GM23338 (cell line): ENCODE measurements around the gene PLD6. TPM values are rescaled to one million over a fixed set of nuclear protein-coding genes. Genes with fewer than 3 reads are reported as not detected.

Experiments
- ATAC-seq: fragments of 200-7000 bp; cut with Tn5 transposase; 3 replicates; pipeline ENCODE4 v1.9.1; 2020
- DNase-seq: peaks from one replicate; pipeline ENCODE4 v3.0.0-alpha.2; 2015; ENCODE audit warnings: low spot score
- H2AFZ ChIP-seq: fragments of 200-600 bp; sonication (generic); 2 replicates; pipeline ENCODE4 v1.8.0; 2016; ENCODE audit warnings: antibody characterized with exemption, mild to moderate bottlenecking, moderate library complexity
- H3F3A ChIP-seq: fragments of 200-600 bp; sonication (generic); replicated peaks from 2 replicates; pipeline ENCODE4 v1.8.0; 2017; ENCODE audit warnings: antibody characterized with exemption, mixed run types, low read depth
- H3K27ac ChIP-seq: fragments of 200-600 bp; sonication (generic); 2 replicates; pipeline ENCODE4 v1.6.1; 2016; ENCODE audit warnings: low read depth
- H3K27me3 ChIP-seq: fragments of 200-600 bp; sonication (generic); 2 replicates; pipeline ENCODE4 v1.8.0; 2016; ENCODE audit warnings: mild to moderate bottlenecking, mixed run types, moderate library complexity; ENCODE audit not compliant: insufficient read depth
- H3K36me3 ChIP-seq: fragments of 200-600 bp; sonication (generic); 2 replicates; pipeline ENCODE4 v1.8.0; 2016; ENCODE audit warnings: mild to moderate bottlenecking; ENCODE audit not compliant: insufficient read depth
- H3K4me1 ChIP-seq: fragments of 200-600 bp; sonication (generic); 2 replicates; pipeline ENCODE4 v1.8.0; 2016; ENCODE audit warnings: mild to moderate bottlenecking, moderate library complexity; ENCODE audit not compliant: insufficient read depth
- H3K4me2 ChIP-seq: fragments of 200-600 bp; sonication (generic); 2 replicates; pipeline ENCODE4 v1.7.1; 2017; ENCODE audit warnings: mixed run types
- H3K4me3 ChIP-seq: fragments of 200-600 bp; sonication (generic); 2 replicates; pipeline ENCODE4 v1.6.1; 2016; ENCODE audit warnings: mixed run types
- H3K79me2 ChIP-seq: fragments of 200-600 bp; sonication (generic); replicated peaks from 2 replicates; pipeline ENCODE4 v1.8.0; 2017; ENCODE audit warnings: mild to moderate bottlenecking; ENCODE audit not compliant: insufficient read depth
- H3K9me2 ChIP-seq: fragments of 200-600 bp; sonication (generic); 2 replicates; pipeline ENCODE4 v1.8.0; 2017; ENCODE audit not compliant: insufficient read depth
- H4K20me1 ChIP-seq: fragments of 200-600 bp; sonication (generic); replicated peaks from 2 replicates; pipeline ENCODE4 v1.8.0; 2017; ENCODE audit warnings: mild to moderate bottlenecking; ENCODE audit not compliant: insufficient read depth
- H3K27ac Mint-ChIP-seq: 2 replicates; pipeline ENCODE4 v1.8.0; 2020; ENCODE audit warnings: inconsistent platforms, mild to moderate bottlenecking, moderate library complexity, mixed read lengths
- H3K27me3 Mint-ChIP-seq: 3 replicates; pipeline ENCODE4 v1.8.0; 2022; ENCODE audit warnings: low read depth, mild to moderate bottlenecking, moderate library complexity, mixed read lengths, inconsistent platforms; ENCODE audit not compliant: insufficient read depth, poor library complexity
- H3K36me3 Mint-ChIP-seq: 3 replicates; pipeline ENCODE4 v1.8.0; 2021; ENCODE audit warnings: low read depth, mild to moderate bottlenecking, inconsistent platforms, moderate library complexity, mixed read lengths
- H3K4me1 Mint-ChIP-seq: 3 replicates; pipeline ENCODE4 v1.8.0; 2020; ENCODE audit warnings: mild to moderate bottlenecking, inconsistent platforms, mixed read lengths
- H3K4me3 Mint-ChIP-seq: 3 replicates; pipeline ENCODE4 v1.8.0; 2021; ENCODE audit warnings: moderate library complexity, mild to moderate bottlenecking, inconsistent platforms, mixed read lengths
- H3K9me3 Mint-ChIP-seq: 3 replicates; pipeline ENCODE4 v1.8.0; 2020; ENCODE audit warnings: moderate library complexity, mild to moderate bottlenecking, inconsistent platforms, mixed read lengths
- JUNB ChIP-seq: IDR thresholded peaks from one replicate; pipeline ENCODE4 v1.6.1; 2016; ENCODE audit warnings: antibody characterized with exemption; ENCODE audit not compliant: unreplicated experiment
- REST ChIP-seq: IDR thresholded peaks from one replicate; pipeline ENCODE4 v1.6.1; 2018; ENCODE audit warnings: antibody characterized with exemption; ENCODE audit not compliant: unreplicated experiment
- ZNF114 ChIP-seq: fragments of 250-450 bp; sonication (Bioruptor Pico); IDR thresholded peaks from 2 replicates; pipeline ENCODE4 v1.5.0; 2020; ENCODE audit warnings: mild to moderate bottlenecking, moderate library complexity
- ZNF331 ChIP-seq: fragments of 250-450 bp; sonication (Bioruptor Pico); IDR thresholded peaks from 2 replicates; pipeline ENCODE4 v1.5.0; 2020; ENCODE audit warnings: low read depth, mild to moderate bottlenecking, moderate library complexity
- ZNF462 ChIP-seq: fragments of 250-450 bp; sonication (Bioruptor Pico); IDR thresholded peaks from 2 replicates; pipeline ENCODE4 v1.5.0; 2020; ENCODE audit warnings: mild to moderate bottlenecking, moderate library complexity
- polyA plus RNA-seq: library from polyadenylated mRNA; unstranded; fragments of >200 nt; fragmentation: Nextera tagmentation; extraction: Ambion mirVana; gene quantifications from 2 replicates; pipeline ENCODE4 v1.2.1, GENCODE V29; 2016
- total RNA-seq: library from RNA; depleted of rRNA; stranded (reverse); fragments of >200 nt; shearing (Covaris generic); gene quantifications from 2 replicates; pipeline ENCODE4 v1.2.3, GENCODE V29; 2014

Gene PLD6
- total and polyA plus RNA-seq, 2 experiments from 2014 or later = not detected

- no peak for TF ChIP-seq REST
Observed at GRCh38 chr17:17253406-17253805, 47.3 kb upstream of the PLD6 start (continued).

GRCh38 chr17:17252149-17252661 is 46.1 kb upstream of the PLD6 start:
- ATAC-seq (no peak), DNase-seq (no peak)
- no peak overlapping the region for H3K27ac ChIP-seq
- no peaks in the 10 kb centered on the region for H3K4me1 ChIP-seq
- no peaks in the 10 kb centered on the region for H3F3A ChIP-seq
- Mint-ChIP-seq H3K4me3 (no peak overlapping the region), H3K4me1 (no peaks in the 10 kb centered on the region), H3K27me3 (peaks cover 4% of the 10 kb centered on the region), H3K36me3 (peaks cover 82% of the 10 kb centered on the region), H3K9me3 (no peaks in the 10 kb centered on the region), H3K27ac (no peak overlapping the region)
- H4K20me1 ChIP-seq = peaks cover 6% of the 10 kb centered on the region; the same call in 1 of the 2 replicates
- H3K9me2 ChIP-seq = no peaks in the 10 kb centered on the region
- 0 out of 2 replicates have a peak, but pooled peaks cover 3% of the 10 kb centered on the region for H3K79me2 ChIP-seq
- H3K27me3 ChIP-seq = no peaks in the 10 kb centered on the region
- H2AFZ ChIP-seq = no peak overlapping the region
- peaks cover 44% of the 10 kb centered on the region for H3K36me3 ChIP-seq
- H3K4me2 ChIP-seq = no peak overlapping the region
- no peak for TF ChIP-seq ZNF114
- no peak for TF ChIP-seq ZNF462 (CRISPR knock-in tag)
- TF ChIP-seq ZNF331 (CRISPR knock-in tag) = no peak
- TF ChIP-seq JUNB = no peak
- H3K4me3 ChIP-seq = no peak overlapping the region
